Tibial artery (tissue), 4 donors: ENCODE results near the gene DYNC2I2.

Experiments
- DNase-seq, 2 donors: peaks; one replicate each; pipeline ENCODE4 v3.0.0-alpha.2; 2019
- H3K27ac ChIP-seq, 2 donors: fragments of 200-600 bp; sonication (generic) in 1 of 2; 1 replicate in 1 of 2; 2 replicates in 1 of 2; pipeline ENCODE4 v1.5.1; 2018 to 2019; ENCODE audit warnings: mild to moderate bottlenecking in 1 of 2
- H3K27me3 ChIP-seq, 2 donors: fragments of 200-600 bp; sonication (generic) in 1 of 2; one replicate each; pipeline versions ENCODE4 v1.5.1 to v1.6.0; 2016 to 2019
- H3K36me3 ChIP-seq, 3 donors: fragments of 200-600 bp; sonication (generic) in 2 of 3; one replicate each; pipeline ENCODE4 v1.5.1; 2016 to 2019; ENCODE audit warnings: mild to moderate bottlenecking in 2 of 3
- H3K4me1 ChIP-seq, 4 donors: fragments of 200-600 bp; sonication (generic) in 2 of 4; 1 replicate in 3 of 4; 2 replicates in 1 of 4; pipeline ENCODE4 v1.5.1; 2016 to 2019
- H3K4me3 ChIP-seq, 2 donors: fragments of 200-600 bp; sonication (generic) in 1 of 2; 1 replicate in 1 of 2; 2 replicates in 1 of 2; pipeline ENCODE4 v1.5.1; 2018 to 2019; ENCODE audit warnings: mild to moderate bottlenecking in 2 of 2
- H3K9me3 ChIP-seq, 3 donors: fragments of 200-600 bp; sonication (generic) in 1 of 3; one replicate each; pipeline ENCODE4 v1.5.1; 2016 to 2019
- intact Hi-C: fragments of 100-400 bp; cut with DNase I; formaldehyde crosslinking; loops from one replicate; pipeline ENCODE4 v1.15.0; 2023; ENCODE audit warnings: low total_unique reads
- TF ChIP-seq, protein P1 (sequence below), 2 experiments: fragments of 200-600 bp in 1 of 2; fragments of 450-650 bp in 1 of 2; IDR thresholded peaks; one replicate each; pipeline ENCODE4 v1.5.1; 2017 to 2019; ENCODE audit warnings: antibody characterized with exemption in 2 of 2, mild to moderate bottlenecking in 1 of 2, moderate library complexity in 1 of 2

The DYNC2I2 gene

DNA sequence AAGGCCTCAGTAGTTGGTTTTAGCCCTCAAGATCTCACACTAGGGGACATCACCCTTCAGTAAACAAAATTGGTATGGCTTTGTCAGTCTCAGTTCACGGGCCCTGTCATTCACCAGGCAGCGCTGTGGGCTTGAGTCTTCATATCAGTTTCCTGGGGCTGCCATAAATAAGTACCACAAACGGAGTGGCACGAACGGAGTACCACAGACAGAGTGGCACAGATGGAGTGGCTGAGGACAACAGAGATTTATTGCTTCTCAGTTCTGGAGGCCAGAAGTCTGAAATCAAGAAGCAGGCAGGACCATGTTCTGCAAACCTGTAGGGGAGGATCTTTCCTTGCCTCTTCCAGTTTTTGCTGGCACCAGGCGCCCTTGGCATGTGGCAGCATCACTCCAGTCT, 37.5 kb downstream of the DYNC2I2 start:
- DNase-seq = no peak
- H3K4me1 ChIP-seq = no peaks in the 10 kb centered on the region
- no peak overlapping the region for H3K27ac ChIP-seq
- H3K4me3 ChIP-seq = no peak overlapping the region
- intact Hi-C loops = no loop called here
- H3K27me3 ChIP-seq = no peaks in the 10 kb centered on the region
- H3K9me3 ChIP-seq = no peaks in the 10 kb centered on the region
- TF ChIP-seq, protein P1, sequence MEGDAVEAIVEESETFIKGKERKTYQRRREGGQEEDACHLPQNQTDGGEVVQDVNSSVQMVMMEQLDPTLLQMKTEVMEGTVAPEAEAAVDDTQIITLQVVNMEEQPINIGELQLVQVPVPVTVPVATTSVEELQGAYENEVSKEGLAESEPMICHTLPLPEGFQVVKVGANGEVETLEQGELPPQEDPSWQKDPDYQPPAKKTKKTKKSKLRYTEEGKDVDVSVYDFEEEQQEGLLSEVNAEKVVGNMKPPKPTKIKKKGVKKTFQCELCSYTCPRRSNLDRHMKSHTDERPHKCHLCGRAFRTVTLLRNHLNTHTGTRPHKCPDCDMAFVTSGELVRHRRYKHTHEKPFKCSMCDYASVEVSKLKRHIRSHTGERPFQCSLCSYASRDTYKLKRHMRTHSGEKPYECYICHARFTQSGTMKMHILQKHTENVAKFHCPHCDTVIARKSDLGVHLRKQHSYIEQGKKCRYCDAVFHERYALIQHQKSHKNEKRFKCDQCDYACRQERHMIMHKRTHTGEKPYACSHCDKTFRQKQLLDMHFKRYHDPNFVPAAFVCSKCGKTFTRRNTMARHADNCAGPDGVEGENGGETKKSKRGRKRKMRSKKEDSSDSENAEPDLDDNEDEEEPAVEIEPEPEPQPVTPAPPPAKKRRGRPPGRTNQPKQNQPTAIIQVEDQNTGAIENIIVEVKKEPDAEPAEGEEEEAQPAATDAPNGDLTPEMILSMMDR (IDR thresholded peaks at IDR 0.05) = no peak
- H3K36me3 ChIP-seq = peaks cover 88 to 100% (median 98%) of the 10 kb centered on the region in 3 donors

GRCh38 chr9:128617943-128618342, 38.7 kb downstream of the DYNC2I2 start:
- Histone ChIP-seq H3K36me3 (peaks cover 93 to 100% (median 100%) of the 10 kb centered on the region in 3 donors), H3K27ac (no peak overlapping the region), H3K4me3 (no peak overlapping the region), H3K27me3 (no peaks in the 10 kb centered on the region), H3K4me1 (no peaks in the 10 kb centered on the region), H3K9me3 (no peaks in the 10 kb centered on the region)
- no peak for DNase-seq
- intact Hi-C loops = no loop called here
- TF ChIP-seq, protein P1 (IDR thresholded peaks at IDR 0.05) = no peak

DNA sequence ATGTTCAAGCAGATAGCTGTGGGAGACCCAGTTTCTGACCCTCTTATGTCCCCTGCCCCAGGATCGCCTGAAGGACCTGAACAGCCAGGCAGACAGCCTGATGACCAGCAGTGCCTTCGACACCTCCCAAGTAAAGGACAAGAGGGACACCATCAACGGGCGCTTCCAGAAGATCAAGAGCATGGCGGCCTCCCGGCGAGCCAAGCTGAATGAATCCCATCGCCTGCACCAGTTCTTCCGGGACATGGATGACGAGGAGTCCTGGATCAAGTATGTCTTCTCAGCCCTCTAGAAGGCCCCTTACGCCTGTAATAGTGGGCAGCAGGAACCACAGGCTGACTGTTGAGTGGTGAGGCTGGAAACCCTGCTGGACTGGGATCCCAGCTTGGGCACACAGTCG, 41.1 kb downstream of the DYNC2I2 start:
- intact Hi-C loops = no loop called here
- Histone ChIP-seq H3K27ac (no peak overlapping the region), H3K27me3 (no peaks in the 10 kb centered on the region), H3K9me3 (no peaks in the 10 kb centered on the region), H3K36me3 (peaks cover 94 to 100% (median 100%) of the 10 kb centered on the region in 3 donors), H3K4me1 (no peaks in the 10 kb centered on the region), H3K4me3 (no peak overlapping the region)
- DNase-seq = no peak
- TF ChIP-seq, protein P1 (IDR thresholded peaks at IDR 0.05) = no peak

- Histone ChIP-seq H3K4me3 (no peak overlapping the region), H3K36me3 (peaks cover 94 to 100% (median 100%) of the 10 kb centered on the region in 3 donors), H3K4me1 (no peaks in the 10 kb centered on the region), H3K27me3 (no peaks in the 10 kb centered on the region), H3K9me3 (no peaks in the 10 kb centered on the region), H3K27ac (no peak overlapping the region)
- DNase-seq = no peak
- intact Hi-C loops = no loop called here
- TF ChIP-seq, protein P1 (IDR thresholded peaks at IDR 0.05) = no peak
Measured at GRCh38 chr9:128614728-128615127, 41.9 kb downstream of the DYNC2I2 start.

DNA sequence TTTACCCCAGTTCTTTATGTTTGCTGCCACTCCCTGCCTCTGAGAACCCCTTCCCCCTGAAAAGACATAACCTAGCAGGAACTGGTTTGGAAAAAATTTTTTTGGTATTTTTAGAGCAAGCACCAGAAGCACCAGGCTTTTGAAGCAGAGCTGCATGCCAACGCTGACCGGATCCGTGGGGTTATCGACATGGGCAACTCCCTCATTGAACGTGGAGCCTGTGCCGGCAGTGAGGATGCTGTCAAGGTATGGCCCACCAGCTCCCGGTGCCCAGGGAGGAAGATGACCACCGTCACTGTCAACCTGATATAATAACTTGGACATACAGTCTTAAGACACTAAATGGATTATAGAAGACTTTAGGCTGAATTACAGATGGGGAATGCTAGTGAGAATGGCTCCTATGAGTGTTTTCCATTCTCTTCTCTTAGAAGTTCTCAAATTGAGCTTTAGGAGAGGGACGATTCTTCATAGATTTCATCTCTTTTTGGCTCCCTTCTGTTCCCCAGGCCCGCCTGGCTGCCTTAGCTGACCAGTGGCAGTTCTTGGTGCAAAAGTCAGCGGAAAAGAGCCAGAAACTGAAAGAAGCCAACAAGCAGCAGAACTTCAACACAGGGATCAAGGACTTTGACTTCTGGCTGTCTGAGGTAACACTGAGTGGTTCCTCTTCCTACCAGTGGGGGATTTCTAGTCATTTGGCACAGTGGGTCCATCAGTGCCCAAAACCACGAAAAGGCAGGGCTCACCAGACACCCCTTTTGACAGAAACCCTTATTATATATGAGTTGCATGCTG, 44.9 kb downstream of the DYNC2I2 start:
- TF ChIP-seq, protein P1 (IDR thresholded peaks at IDR 0.05) = no peak
- H3K27ac ChIP-seq = no peak overlapping the region
- peaks cover 87 to 100% (median 98%) of the 10 kb centered on the region in 3 donors for H3K36me3 ChIP-seq
- no peak for DNase-seq
- peaks cover 0 to 16% (median 13%) of the 10 kb centered on the region in 4 donors for H3K4me1 ChIP-seq
- no peaks in the 10 kb centered on the region for H3K9me3 ChIP-seq
- no peaks in the 10 kb centered on the region for H3K27me3 ChIP-seq
- intact Hi-C loops = no loop called here
- H3K4me3 ChIP-seq = no peak overlapping the region
